NCI-H345 (cell line): ENCODE results near the gene CENPH.
"Not testable (repeated sequence)": the region's sequence is repeated elsewhere in the genome, so short reads cannot be mapped to it uniquely, and the experiment has no call there.

Source experiments
- DNase-seq: peaks from one replicate; lab custom pipeline; 2025; lab: John Stamatoyannopoulos, UW

The CENPH gene

DNA sequence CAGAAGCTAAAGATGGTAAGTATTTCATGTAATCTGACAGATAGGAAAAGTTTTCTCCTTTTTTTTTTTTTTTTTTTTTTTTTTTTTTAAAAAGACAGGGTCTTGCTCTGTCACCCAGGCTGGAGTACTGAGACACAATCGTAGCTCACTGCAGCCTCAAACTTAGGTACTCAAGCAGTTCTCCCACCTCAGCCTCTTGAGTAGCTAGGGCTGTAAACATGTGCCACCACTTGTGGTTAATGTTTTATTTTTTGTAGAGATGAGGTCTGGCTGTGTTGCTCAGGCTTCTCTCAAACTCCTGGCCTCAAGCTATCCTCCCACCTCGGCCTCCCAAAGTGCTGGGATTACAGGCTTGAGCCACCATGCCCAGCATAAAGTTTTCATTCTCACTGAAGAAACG is 63.1 kb downstream of the CENPH start:
- no peak for DNase-seq

DNA sequence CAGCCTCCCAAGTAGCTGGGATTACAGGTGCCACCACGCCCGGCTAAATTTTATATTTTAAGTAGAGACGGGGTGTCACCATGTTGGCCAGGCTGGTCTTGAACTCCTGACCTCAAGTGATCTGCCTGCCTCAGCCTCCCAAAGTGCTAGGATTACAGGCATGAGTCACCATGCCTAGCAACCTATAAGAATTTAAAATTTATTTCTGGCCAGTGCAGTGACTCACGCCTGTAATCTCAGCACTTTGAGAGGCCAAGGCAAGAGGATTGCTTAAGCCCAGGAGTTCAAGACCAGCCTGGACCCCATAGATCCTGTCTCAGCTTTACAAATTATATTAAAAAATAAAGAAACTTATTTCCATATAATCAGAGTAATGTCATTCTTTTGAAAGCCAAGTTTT is 66.6 kb downstream of the CENPH start:
- not testable (repeated sequence) for DNase-seq

DNA sequence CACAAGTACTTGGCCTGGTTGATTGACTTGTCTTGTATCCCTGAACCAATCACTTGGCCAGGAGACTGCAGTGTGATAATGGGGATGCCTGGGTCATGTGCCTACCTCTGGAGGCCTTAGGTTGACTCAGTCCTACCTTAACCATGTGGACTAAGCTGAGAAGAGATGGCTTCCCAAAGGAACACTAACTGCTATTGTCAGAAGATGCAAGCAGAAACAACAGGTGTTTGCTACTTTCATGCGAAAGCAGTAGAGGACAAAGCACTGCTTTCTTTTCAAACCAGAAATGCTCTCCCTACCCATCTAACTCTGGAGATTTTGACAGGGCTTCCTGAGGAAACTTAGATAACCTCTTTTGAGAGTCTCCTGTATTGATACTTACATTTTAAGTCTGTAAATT is 68.2 kb downstream of the CENPH start:
- no peak for DNase-seq
